A549 treated with RU486 at 1 μM for 4 hours (cell line): ENCODE results near the gene STOML3. TPM values are rescaled to one million over a fixed set of nuclear protein-coding genes. Genes with fewer than 3 reads are reported as not detected.

Source experiments
- total RNA-seq: library from RNA; stranded (reverse); fragments of 200-300 nt; extraction: Qiagen RNA extraction; gene quantifications from 5 replicates; pipeline ENCODE4 v1.2.3, GENCODE V29; 2022; ENCODE audit warnings: low read depth

STOML3 gene
- not detected in 5 replicates for total RNA-seq

GRCh38 chr13:38990693-38991092, at the start of gene STOML3:
Gene STOML3 (minus strand): TSS chr13:38990831. CDS start chr13:38990721, 110 bp downstream.

GRCh38 chr13:39037880-39038568, 47.4 kb upstream of the STOML3 start, which contains the start of the genes NHLRC3 and PROSER1:
Gene NHLRC3 (plus strand): TSS chr13:39038456. CDS start chr13:39038640, 184 bp downstream.
Gene PROSER1 (minus strand): TSS chr13:39038089. CDS start chr13:39037242, 847 bp downstream.

Other genes with a start within 250 kb of the STOML3 start
- 9.4 to 14.3 TPM (median 12.3 TPM) in 5 replicates for gene PROSER1, start 47.3 kb upstream of the STOML3 start, total RNA-seq
- 2.8 to 6.4 TPM (median 5.6 TPM) in 5 replicates for gene NHLRC3, start 47.6 kb upstream of the STOML3 start, total RNA-seq